ENCODE measurements around the gene APIP.

APIP gene, protein sequence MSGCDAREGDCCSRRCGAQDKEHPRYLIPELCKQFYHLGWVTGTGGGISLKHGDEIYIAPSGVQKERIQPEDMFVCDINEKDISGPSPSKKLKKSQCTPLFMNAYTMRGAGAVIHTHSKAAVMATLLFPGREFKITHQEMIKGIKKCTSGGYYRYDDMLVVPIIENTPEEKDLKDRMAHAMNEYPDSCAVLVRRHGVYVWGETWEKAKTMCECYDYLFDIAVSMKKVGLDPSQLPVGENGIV

GRCh38 chr11:34916015-34916842, at the start of gene APIP, which contains the start of gene PDHX:
Gene APIP, minus strand, starts transcription at chr11:34916379. Its CDS starts 95 bp downstream, at chr11:34916284.
Gene PDHX, plus strand, starts transcription at chr11:34916618. Its CDS starts 38 bp downstream, at chr11:34916656.
- peak; percentile 97 for DNase-seq

- no peak for DNase-seq
These were observed 48.6 kb upstream of the APIP start for GRCh38 chr11:34964610-34965331.

GRCh38 chr11:34963351-34963750, 47.2 kb upstream of the APIP start:
- no peak for DNase-seq

- DNase-seq, result no peak
These were observed 45.9 kb upstream of the APIP start for GRCh38 chr11:34962034-34962433.

- DNase-seq, result no peak
These were observed 44.1 kb upstream of the APIP start for GRCh38 chr11:34960277-34960676.

DNA sequence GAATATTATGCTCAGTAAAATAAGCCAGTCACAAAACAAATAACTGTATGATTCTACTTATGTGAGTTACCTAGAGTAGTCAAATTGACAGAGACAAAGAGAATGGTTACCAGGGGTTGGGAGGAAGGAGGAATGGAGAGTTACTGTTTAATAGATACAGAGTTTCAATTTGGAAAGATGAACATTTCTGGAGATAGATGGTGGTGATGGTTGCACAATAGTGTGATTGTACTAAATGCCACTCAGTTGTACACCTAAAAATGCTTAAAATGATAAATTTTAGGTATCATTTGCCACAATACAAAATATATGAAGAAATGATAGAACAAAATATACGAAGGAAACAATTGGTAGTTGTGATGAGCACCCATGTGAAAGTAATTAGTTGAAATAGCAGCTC, 43.6 kb upstream of the APIP start:
- DNase-seq, result no peak

DNA sequence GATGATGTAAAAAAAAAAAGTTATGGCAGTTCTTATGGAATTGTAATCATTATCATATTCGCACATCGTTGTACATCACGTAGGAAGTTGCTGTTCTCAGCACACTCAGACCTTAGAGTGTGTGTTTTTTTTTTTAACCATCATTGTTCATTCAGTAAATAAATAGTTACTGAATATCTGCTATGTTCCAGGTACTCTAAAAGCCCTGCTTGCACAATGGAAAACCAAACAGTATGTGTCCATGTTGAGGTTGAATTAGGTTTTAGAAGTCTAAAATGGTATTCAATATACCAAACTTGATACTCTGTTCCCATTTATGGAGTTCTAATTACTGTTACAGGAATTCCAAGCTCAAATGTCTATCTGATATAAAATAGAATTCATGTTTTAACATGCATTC, 41.4 kb upstream of the APIP start:
- DNase-seq, result no peak

DNA sequence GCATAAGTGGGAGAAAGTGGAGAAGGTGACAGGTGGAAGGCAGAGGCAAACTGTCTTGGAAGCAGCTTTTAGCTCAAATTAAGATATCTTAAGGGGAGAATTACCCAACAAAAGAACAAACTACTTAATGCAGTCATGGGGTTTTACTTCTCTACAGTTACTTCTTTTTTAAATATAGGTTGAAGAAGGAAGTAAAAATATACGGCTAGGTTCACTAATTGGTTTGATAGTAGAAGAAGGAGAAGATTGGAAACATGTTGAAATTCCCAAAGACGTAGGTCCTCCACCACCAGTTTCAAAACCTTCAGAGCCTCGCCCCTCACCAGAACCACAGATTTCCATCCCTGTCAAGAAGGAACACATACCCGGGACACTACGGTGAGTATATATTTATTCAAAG, 41.0 kb upstream of the APIP start:
- DNase-seq, result no peak

DNA sequence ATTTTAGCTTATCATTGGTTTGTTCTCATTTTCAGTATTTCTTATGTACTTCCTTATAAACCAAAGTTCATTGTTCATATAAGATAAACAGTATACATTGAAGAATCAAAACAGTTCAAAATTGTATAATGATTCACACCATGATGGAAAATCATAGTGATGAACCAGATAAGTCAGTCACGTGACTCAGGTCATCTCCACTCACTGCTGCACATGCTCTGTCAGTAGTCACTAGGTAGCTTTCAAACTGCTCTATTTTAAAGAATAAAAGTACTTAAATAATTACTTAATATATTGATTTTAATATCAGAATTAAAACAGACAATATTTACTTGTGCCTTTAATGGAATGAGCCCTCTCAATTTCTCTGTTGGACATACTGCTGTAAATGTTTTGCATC, 37.8 kb upstream of the APIP start:
- DNase-seq, result peak; percentile 3

GRCh38 chr11:34948696-34949095, 32.5 kb upstream of the APIP start:
- DNase-seq, result no peak

DNA sequence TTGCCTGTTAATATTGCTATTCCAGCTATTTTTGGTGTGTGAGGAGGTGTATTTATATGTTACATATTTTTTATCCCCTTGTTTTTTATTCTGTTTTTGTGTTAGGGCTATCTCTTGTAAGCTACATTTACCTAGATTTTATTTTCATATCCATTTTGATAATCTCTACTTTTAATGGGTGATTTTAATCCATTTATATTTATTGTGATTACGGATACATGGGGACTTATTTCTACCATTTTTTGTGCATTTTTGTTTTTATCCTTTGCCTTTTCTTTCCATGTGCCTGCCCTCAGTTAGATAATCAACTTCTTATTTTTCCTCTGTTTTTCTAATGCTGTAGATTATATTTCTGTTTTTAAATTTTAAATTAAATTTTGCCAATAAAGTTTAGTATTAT, 28.5 kb upstream of the APIP start:
- no peak for DNase-seq

GRCh38 chr11:34941688-34942087, 25.5 kb upstream of the APIP start:
- DNase-seq, result no peak

DNA sequence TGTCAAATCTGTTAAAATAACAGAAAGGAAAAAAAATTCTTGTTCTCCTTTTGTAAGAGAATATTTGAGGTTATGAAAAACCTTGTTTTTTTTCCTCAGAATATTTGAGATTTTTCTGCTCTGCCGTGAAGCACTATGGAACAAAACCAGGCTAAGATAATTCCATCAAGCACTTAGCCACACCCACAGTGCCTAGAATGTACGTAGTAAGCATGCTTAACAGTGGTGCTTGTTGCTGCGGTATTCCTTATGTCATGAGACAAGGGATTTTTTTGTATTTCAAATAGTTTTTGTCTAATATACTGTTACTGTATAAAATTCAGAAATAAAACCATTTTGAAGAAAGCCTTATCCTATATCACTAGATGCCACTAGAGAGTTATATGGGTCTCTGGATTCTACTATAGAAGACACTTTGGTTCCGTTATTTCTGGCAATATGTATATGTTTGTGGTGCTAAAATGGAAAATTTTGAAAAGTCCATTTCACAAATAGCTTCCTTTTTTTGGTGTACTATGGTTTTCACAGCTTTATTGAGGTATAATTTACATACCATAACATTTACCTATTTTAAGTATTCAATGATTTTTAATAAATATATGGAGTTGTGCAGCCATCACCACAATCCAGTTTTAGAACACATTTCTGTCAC, 24.0 kb upstream of the APIP start:
- no peak for DNase-seq

DNA sequence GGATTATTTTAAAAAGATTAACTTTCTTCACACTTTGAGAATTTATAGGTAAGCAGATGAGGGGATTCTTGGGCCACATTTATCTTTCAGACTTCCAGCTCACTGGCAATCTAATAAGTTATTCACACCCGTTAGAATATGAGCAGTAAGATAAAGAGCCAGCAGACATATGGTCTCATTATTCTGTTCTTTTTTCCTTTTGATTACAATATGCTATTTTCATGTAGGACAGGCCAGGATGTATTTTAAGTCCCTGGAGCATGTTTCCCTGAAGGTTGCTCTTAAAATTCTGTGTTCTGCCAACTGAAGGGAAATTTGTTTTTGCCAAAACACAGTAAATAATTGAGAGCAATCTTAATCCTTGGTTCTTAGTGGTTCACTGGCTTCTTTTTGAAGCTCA, 22.4 kb upstream of the APIP start:
- no peak for DNase-seq

- DNase-seq, result no peak
These were observed 20.9 kb upstream of the APIP start for GRCh38 chr11:34936945-34937629.

DNA sequence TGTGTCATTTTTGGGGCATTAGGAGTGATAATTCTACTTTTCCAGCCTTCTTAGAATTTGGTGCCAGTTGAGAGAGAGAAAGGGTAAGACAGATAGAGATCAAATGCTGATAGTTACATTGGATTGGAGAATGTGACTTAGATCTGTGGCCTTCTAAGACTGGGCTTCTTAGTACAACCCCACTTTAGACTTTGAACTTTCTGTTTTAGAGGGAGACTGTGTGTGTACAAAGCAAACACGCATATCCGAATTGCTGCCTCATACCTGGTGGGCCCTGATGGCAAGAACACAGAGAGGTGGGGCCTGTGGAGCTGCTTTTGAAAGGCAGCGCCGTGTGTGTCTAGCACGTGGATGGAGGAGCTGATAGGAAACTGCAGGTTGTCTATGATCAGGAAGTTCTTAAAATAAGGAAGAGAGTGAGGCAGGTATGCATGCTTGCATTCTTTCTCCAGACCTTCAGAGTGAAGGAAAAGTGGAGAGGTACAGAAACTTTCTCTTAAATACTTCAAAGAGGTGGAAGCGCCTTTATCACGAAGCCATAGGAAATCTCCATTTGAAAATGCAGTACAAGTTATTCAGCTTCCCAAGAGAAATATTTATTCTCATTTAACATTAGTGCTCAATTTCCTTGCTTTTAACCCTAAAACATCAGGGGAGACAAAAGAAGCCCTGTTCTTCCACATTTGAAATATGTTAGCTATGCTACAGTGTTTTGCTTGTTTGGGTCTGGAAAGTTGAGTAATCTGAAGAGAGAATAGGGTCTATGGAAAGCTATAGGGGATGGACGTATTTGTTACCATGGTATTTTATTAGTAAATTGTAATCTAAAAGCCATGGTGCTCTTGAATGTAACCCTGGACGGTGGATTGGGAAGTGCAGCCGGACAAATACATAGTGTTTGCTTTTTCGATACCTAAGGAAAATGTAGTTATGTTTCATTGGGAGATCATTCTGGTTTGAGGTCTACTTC, 13.9 kb upstream of the APIP start:
- DNase-seq, result no peak

DNA sequence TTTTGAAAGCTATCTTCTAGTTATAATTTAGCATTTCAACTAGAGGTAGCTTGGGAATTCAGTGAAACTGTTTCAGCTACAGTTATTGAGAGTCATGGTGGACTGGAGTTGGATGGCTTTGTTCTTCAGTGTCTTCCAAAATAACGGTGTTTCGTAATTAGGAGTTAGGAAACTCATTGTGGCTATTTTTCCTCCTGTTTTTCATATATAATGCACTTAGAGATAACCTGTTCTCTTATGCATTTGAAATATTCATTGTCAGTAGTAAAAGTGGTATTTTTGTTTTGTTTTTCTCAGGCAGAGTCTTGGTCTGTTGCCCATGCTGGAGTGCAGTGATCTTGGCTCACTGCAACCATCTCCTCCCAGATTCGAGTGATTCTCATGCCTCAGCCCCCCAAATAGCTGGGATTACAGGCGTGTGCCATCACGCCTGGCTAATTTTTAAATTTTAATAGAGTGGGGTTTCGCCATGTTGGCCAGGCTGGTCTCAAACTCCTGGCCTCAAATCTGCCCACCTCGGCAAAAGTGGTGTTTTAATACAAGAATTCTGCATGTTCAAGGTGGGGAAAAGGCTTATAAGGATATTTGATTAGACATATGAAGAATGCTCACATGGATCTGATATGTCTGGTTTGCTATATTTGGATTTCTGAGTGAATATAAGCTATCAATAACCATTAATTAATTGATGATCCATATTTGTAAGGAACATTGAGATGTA, 12.9 kb upstream of the APIP start:
- no peak for DNase-seq

DNA sequence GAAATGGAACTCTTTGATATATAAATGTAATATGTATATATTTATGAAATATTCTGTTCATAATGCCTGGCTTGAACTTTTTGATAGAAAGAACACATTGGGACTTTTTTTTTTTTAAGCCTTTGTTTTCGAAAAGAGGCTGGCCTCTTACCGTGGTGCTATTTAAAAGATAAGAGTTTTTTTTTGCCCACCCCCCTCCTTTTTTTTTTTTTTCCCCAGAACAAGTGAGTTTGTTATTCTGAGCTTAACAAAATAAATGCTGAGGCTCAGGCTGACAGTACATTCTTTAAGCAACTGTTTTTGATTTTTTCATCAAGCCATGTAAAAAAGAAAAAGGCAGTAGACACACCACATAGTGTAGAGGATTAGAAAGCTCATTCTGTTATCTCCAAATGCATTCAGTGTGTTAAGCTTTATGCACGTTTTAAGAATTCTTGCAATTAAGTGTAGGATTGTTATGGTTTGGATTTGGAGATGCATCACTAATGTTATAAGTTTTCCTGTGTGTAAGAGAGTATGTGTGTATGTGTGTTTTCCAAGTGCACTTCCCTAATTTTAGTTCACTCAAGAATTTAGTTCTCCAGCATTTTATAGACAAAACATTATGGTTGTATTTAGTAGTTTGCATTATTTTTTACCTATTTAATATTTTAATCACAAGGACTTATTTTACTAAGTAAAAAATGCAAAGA, 12.2 kb upstream of the APIP start:
- DNase-seq, result no peak

DNA sequence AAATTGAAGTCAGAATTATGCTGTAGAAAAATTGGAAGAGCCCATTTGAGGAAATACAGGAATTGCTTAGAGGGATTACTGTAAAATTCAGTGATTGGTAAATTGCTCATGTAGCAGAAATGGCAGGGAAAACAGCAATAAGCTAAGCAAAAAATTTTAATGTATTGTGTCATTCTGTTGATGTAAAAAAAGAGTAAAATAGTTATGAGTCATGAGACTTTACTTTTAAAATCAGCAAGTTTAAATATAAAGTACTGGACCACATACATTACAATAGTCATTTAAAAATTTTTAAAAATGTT, 10.6 kb upstream of the APIP start:
- DNase-seq, result no peak

Measured in activated CD4-positive, alpha-beta T cell treated with anti-CD3 and anti-CD28 coated beads, Interleukin-2, amount 50 U/mL, for 16 hours (primary cell).